HEK293 (cell line): ENCODE data around the gene CEP70.

Experiments
- CTCF ChIA-PET: fragments of 350-600 bp; formaldehyde crosslinking; extraction: SDS; loops from one replicate; lab custom pipeline; 2021; ENCODE audit warnings: antibody characterized with exemption; lab: Yijun Ruan, JAX
- POLR2A ChIA-PET: fragments of 300-600 bp; formaldehyde crosslinking; extraction: SDS; loops from one replicate; lab custom pipeline; 2020; ENCODE audit warnings: antibody characterized with exemption, inconsistent platforms; lab: Yijun Ruan, JAX
- H3K27ac ChIP-seq: fragments of 200-500 bp; sonication (Bioruptor generic); 2 replicates; pipeline ENCODE4 v1.5.1; 2014; ENCODE audit warnings: low read depth, low read length, control low read depth, inconsistent platforms; ENCODE audit errors: extremely low read depth
- H3K36me3 ChIP-seq, 2 experiments: fragments of 200-500 bp in 1 of 2; sonication (Bioruptor generic) in 1 of 2; 1 replicate in 1 of 2; 2 replicates in 1 of 2; pipeline ENCODE4 v1.5.1; 2014 to 2017; ENCODE audit warnings: inconsistent platforms in 2 of 2, low read length in 2 of 2; ENCODE audit not compliant: control insufficient read depth in 2 of 2, insufficient read depth in 1 of 2
- H3K4me1 ChIP-seq: fragments of 200-500 bp; sonication (Bioruptor generic); 2 replicates; pipeline ENCODE4 v1.5.1; 2014; ENCODE audit warnings: mild to moderate bottlenecking, low read length, inconsistent platforms; ENCODE audit not compliant: control insufficient read depth, insufficient read depth
- H3K4me3 ChIP-seq: 2 replicates; pipeline ENCODE4 v1.5.1; 2011; ENCODE audit warnings: low read depth, mild to moderate bottlenecking, control low read depth, low read length, moderate library complexity
- H3K9me3 ChIP-seq: fragments of 200-500 bp; sonication (Bioruptor generic); 2 replicates; pipeline ENCODE4 v1.5.1; 2014; ENCODE audit warnings: low read depth, low read length, inconsistent platforms; ENCODE audit not compliant: control insufficient read depth, insufficient read depth
- FEZF1 ChIP-seq: fragments of 450-650 bp; formaldehyde crosslinking; IDR thresholded peaks from 2 replicates; pipeline ENCODE4 v1.5.1; 2016; ENCODE audit warnings: missing biosample characterization, missing genetic modification characterization
- MZF1 ChIP-seq: fragments of 450-650 bp; formaldehyde crosslinking; IDR thresholded peaks from 2 replicates; pipeline ENCODE4 v1.5.1; 2017; ENCODE audit warnings: missing biosample characterization, missing genetic modification characterization, borderline replicate concordance
- SP2 ChIP-seq: fragments of 450-650 bp; formaldehyde crosslinking; IDR thresholded peaks from 2 replicates; pipeline ENCODE4 v1.5.1; 2016; ENCODE audit warnings: missing biosample characterization, missing genetic modification characterization
- WT1 ChIP-seq: fragments of 450-650 bp; formaldehyde crosslinking; IDR thresholded peaks from 2 replicates; pipeline ENCODE4 v1.5.1; 2016; ENCODE audit warnings: missing biosample characterization, missing genetic modification characterization
- YY2 ChIP-seq: fragments of 450-650 bp; formaldehyde crosslinking; IDR thresholded peaks from 2 replicates; pipeline ENCODE4 v1.5.1; 2016; ENCODE audit warnings: missing biosample characterization, missing genetic modification characterization
- ZFP69B ChIP-seq: fragments of 450-650 bp; formaldehyde crosslinking; IDR thresholded peaks from 2 replicates; pipeline ENCODE4 v1.5.1; 2016; ENCODE audit warnings: missing biosample characterization, missing genetic modification characterization
- ZNF157 ChIP-seq: fragments of 450-650 bp; formaldehyde crosslinking; IDR thresholded peaks from 2 replicates; pipeline ENCODE4 v1.5.1; 2016; ENCODE audit warnings: missing biosample characterization, missing genetic modification characterization
- ZNF184 ChIP-seq: fragments of 450-650 bp; IDR thresholded peaks from 2 replicates; pipeline ENCODE4 v1.5.1; 2018; ENCODE audit warnings: missing biosample characterization, mild to moderate bottlenecking, missing genetic modification characterization
- ZNF2 ChIP-seq: fragments of 450-650 bp; formaldehyde crosslinking; IDR thresholded peaks from 2 replicates; pipeline ENCODE4 v1.5.1; 2016; ENCODE audit warnings: missing biosample characterization, missing genetic modification characterization
- ZNF324 ChIP-seq: fragments of 450-650 bp; formaldehyde crosslinking; IDR thresholded peaks from 2 replicates; pipeline ENCODE4 v1.5.1; 2016; ENCODE audit warnings: missing biosample characterization, missing genetic modification characterization
- ZNF362 ChIP-seq: fragments of 450-650 bp; formaldehyde crosslinking; IDR thresholded peaks from 2 replicates; pipeline ENCODE4 v1.5.1; 2016; ENCODE audit warnings: missing biosample characterization, missing genetic modification characterization
- ZNF544 ChIP-seq: fragments of 450-650 bp; formaldehyde crosslinking; IDR thresholded peaks from 2 replicates; pipeline ENCODE4 v1.5.0; 2017; ENCODE audit warnings: missing biosample characterization, missing genetic modification characterization
- ZNF555 ChIP-seq: fragments of 450-650 bp; formaldehyde crosslinking; conservative IDR thresholded peaks from 2 replicates; pipeline ENCODE4 v1.5.1; 2017; ENCODE audit warnings: missing biosample characterization, mild to moderate bottlenecking, missing genetic modification characterization, inconsistent platforms
- ZNF571 ChIP-seq: fragments of 450-650 bp; formaldehyde crosslinking; IDR thresholded peaks from 2 replicates; pipeline ENCODE4 v1.5.0; 2017; ENCODE audit warnings: missing biosample characterization, missing genetic modification characterization
- ZNF621 ChIP-seq: fragments of 450-650 bp; formaldehyde crosslinking; IDR thresholded peaks from 2 replicates; pipeline ENCODE4 v1.5.1; 2017; ENCODE audit warnings: missing biosample characterization, missing genetic modification characterization
- ZNF639 ChIP-seq: fragments of 450-650 bp; formaldehyde crosslinking; IDR thresholded peaks from 2 replicates; pipeline ENCODE4 v1.5.1; 2016; ENCODE audit warnings: missing biosample characterization, missing genetic modification characterization
- ZNF747 ChIP-seq: fragments of 450-650 bp; formaldehyde crosslinking; IDR thresholded peaks from 2 replicates; pipeline ENCODE4 v1.5.1; 2016; ENCODE audit warnings: missing biosample characterization, missing genetic modification characterization
- ZNF785 ChIP-seq: fragments of 450-650 bp; formaldehyde crosslinking; IDR thresholded peaks from 2 replicates; pipeline ENCODE4 v1.5.1; 2016; ENCODE audit warnings: missing biosample characterization, missing genetic modification characterization
- ZNF843 ChIP-seq: fragments of 450-650 bp; formaldehyde crosslinking; IDR thresholded peaks from 2 replicates; pipeline ENCODE4 v1.5.1; 2016; ENCODE audit warnings: missing biosample characterization, missing genetic modification characterization
- TF ChIP-seq, protein P1 (sequence below): fragments of 450-650 bp; formaldehyde crosslinking; conservative IDR thresholded peaks from 2 replicates; pipeline ENCODE4 v1.5.1; 2016; ENCODE audit warnings: low read depth, missing biosample characterization, missing genetic modification characterization
- TF ChIP-seq, protein P2 (sequence below): fragments of 450-650 bp; formaldehyde crosslinking; IDR thresholded peaks from 2 replicates; pipeline ENCODE4 v1.5.1; 2016; ENCODE audit warnings: missing biosample characterization, missing genetic modification characterization
- TF ChIP-seq, protein P3 (sequence below): IDR thresholded peaks from 2 replicates; pipeline ENCODE4 v1.6.1; 2011; ENCODE audit warnings: mild to moderate bottlenecking, low read depth, low read length, borderline replicate concordance

The CEP70 gene

GRCh38 chr3:138624518-138624917 lies 30.5 kb upstream of the CEP70 start:
- peaks cover 0 to 15% of the 10 kb centered on the region in 2 experiments; a peak in 1 of 3 replicates for H3K36me3 ChIP-seq
- TF ChIP-seq, protein P1, sequence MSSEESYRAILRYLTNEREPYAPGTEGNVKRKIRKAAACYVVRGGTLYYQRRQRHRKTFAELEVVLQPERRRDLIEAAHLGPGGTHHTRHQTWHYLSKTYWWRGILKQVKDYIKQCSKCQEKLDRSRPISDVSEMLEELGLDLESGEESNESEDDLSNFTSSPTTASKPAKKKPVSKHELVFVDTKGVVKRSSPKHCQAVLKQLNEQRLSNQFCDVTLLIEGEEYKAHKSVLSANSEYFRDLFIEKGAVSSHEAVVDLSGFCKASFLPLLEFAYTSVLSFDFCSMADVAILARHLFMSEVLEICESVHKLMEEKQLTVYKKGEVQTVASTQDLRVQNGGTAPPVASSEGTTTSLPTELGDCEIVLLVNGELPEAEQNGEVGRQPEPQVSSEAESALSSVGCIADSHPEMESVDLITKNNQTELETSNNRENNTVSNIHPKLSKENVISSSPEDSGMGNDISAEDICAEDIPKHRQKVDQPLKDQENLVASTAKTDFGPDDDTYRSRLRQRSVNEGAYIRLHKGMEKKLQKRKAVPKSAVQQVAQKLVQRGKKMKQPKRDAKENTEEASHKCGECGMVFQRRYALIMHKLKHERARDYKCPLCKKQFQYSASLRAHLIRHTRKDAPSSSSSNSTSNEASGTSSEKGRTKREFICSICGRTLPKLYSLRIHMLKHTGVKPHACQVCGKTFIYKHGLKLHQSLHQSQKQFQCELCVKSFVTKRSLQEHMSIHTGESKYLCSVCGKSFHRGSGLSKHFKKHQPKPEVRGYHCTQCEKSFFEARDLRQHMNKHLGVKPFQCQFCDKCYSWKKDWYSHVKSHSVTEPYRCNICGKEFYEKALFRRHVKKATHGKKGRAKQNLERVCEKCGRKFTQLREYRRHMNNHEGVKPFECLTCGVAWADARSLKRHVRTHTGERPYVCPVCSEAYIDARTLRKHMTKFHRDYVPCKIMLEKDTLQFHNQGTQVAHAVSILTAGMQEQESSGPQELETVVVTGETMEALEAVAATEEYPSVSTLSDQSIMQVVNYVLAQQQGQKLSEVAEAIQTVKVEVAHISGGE (tag by site-specific recombination): no peak
- TF ChIP-seq ZNF785: no peak
- TF ChIP-seq ZNF639 (tag by site-specific recombination): no peak
- no peak for TF ChIP-seq WT1 (tag by site-specific recombination)
- TF ChIP-seq, protein P2, sequence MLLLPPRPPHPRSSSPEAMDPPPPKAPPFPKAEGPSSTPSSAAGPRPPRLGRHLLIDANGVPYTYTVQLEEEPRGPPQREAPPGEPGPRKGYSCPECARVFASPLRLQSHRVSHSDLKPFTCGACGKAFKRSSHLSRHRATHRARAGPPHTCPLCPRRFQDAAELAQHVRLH (tag by site-specific recombination): no peak
- TF ChIP-seq ZNF843: no peak
- no peak for TF ChIP-seq ZNF2 (tag by site-specific recombination)
- TF ChIP-seq, protein P3, sequence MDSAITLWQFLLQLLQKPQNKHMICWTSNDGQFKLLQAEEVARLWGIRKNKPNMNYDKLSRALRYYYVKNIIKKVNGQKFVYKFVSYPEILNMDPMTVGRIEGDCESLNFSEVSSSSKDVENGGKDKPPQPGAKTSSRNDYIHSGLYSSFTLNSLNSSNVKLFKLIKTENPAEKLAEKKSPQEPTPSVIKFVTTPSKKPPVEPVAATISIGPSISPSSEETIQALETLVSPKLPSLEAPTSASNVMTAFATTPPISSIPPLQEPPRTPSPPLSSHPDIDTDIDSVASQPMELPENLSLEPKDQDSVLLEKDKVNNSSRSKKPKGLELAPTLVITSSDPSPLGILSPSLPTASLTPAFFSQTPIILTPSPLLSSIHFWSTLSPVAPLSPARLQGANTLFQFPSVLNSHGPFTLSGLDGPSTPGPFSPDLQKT: no peak
- no peak for TF ChIP-seq YY2
- TF ChIP-seq FEZF1 (tag by site-specific recombination): no peak
- no peak for TF ChIP-seq ZNF184 (tag by site-specific recombination)
- no peak for TF ChIP-seq ZNF157 (tag by site-specific recombination)
- no peak for TF ChIP-seq ZNF621 (tag by site-specific recombination)
- no peak for TF ChIP-seq ZNF571 (tag by site-specific recombination)
- no peak for TF ChIP-seq ZNF747 (tag by site-specific recombination)
- no peak for TF ChIP-seq ZNF544 (tag by site-specific recombination)
- no peak for TF ChIP-seq SP2 (tag by site-specific recombination)
- TF ChIP-seq ZNF362 (tag by site-specific recombination): no peak
- TF ChIP-seq ZFP69B (tag by site-specific recombination): no peak
- TF ChIP-seq ZNF555 (tag by site-specific recombination): no peak
- TF ChIP-seq, all 188 proteins: peak for 0
- ChIA-PET CTCF (interaction anchor here (1.1 kb wide), 1 partner anchor 292 kb away, joined by 3 read pairs; no protein-coding TSS in a partner anchor), POLR2A (no interaction called here)
- Histone ChIP-seq H3K27ac (no peak overlapping the region), H3K4me3 (no peak overlapping the region), H3K9me3 (no peaks in the 10 kb centered on the region), H3K4me1 (no peaks in the 10 kb centered on the region)

DNA sequence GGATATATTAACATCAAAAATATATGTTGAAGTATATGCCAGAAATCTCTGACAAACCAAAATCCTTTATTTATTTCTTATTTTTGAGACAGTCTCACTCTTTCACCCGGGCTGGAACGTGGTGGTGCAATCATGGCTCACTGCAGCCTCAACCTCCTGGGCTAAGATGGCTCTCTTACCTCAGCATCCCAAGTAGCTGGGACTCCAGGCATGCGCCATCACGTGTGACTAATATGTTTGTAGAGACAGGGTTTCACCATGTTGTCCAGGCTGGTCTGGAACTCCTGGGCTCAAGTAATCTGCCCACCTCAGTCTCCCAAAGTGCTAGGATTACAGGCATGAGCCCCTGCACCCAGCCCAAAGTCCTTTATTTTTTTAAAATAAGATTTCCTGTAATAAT lies 26.4 kb upstream of the CEP70 start:
- CTCF ChIA-PET: interaction anchor here (1.5 kb wide), 1 partner anchor 295 kb away, joined by 4 read pairs; no protein-coding TSS in a partner anchor
- no peaks in the 10 kb centered on the region for H3K9me3 ChIP-seq
- TF ChIP-seq MZF1 (no peak), ZNF324 (tag by site-specific recombination) (no peak), ZNF571 (tag by site-specific recombination) (no peak)
- POLR2A ChIA-PET: no interaction called here
- peaks cover 0 to 4% of the 10 kb centered on the region in 2 experiments; a peak in 1 of 3 replicates for H3K36me3 ChIP-seq
- H3K27ac ChIP-seq: no peak overlapping the region
- H3K4me1 ChIP-seq: no peaks in the 10 kb centered on the region
- no peak overlapping the region for H3K4me3 ChIP-seq
